Measurements from ENCODE around the gene FYCO1.
"Not testable (repeated sequence)": the region's sequence is repeated elsewhere in the genome, so short reads cannot be mapped to it uniquely, and the experiment has no call there.

The FYCO1 gene

GRCh38 chr3:46008058-46008457 lies 12.4 kb upstream of the FYCO1 start:
- peak in 1 of 2 experiments; percentile 4 for DNase-seq

- no peak for DNase-seq
Observed at GRCh38 chr3:46007280-46007679, 11.7 kb upstream of the FYCO1 start.

- peak in 1 of 2 experiments; percentile 27 for DNase-seq
Observed at GRCh38 chr3:46006238-46007032, 10.8 kb upstream of the FYCO1 start.

- DNase-seq, result peak; percentile 15 to 79
Observed at GRCh38 chr3:46003706-46004105, 8.1 kb upstream of the FYCO1 start.

GRCh38 chr3:46001178-46001577 lies 5.6 kb upstream of the FYCO1 start:
- DNase-seq, result no peak

GRCh38 chr3:45997942-45998341 lies 2.3 kb upstream of the FYCO1 start:
- DNase-seq, result no peak

- DNase-seq, result not testable (repeated sequence)
Observed at GRCh38 chr3:45997499-45997898, 1.9 kb upstream of the FYCO1 start.

- peak; percentile 97 to 98 for DNase-seq
Observed at GRCh38 chr3:45994419-45995235, 997 bp downstream of the FYCO1 start.

GRCh38 chr3:45993421-45994027 lies 2.1 kb downstream of the FYCO1 start:
- peak in 1 of 2 experiments; percentile 4 for DNase-seq

- no peak for DNase-seq
Observed at GRCh38 chr3:45992821-45993221, 2.8 kb downstream of the FYCO1 start.

GRCh38 chr3:45992133-45992729 lies 3.4 kb downstream of the FYCO1 start:
- no peak for DNase-seq

GRCh38 chr3:45991341-45991740 lies 4.3 kb downstream of the FYCO1 start:
- DNase-seq, result no peak

- DNase-seq, result no peak
Observed at GRCh38 chr3:45990181-45990580, 5.4 kb downstream of the FYCO1 start.

GRCh38 chr3:45988804-45989203 lies 6.8 kb downstream of the FYCO1 start:
- DNase-seq, result no peak

- DNase-seq, result no peak
Observed at GRCh38 chr3:45988362-45988761, 7.3 kb downstream of the FYCO1 start.

GRCh38 chr3:45987368-45988291 lies 8.0 kb downstream of the FYCO1 start:
- no peak for DNase-seq

GRCh38 chr3:45986303-45986982 lies 9.2 kb downstream of the FYCO1 start:
- DNase-seq, result no peak

GRCh38 chr3:45985532-45986302 lies 9.9 kb downstream of the FYCO1 start:
- DNase-seq, result no peak

GRCh38 chr3:45984331-45985312 lies 11.0 kb downstream of the FYCO1 start:
- no peak for DNase-seq

Measured in NCI-H524 (cell line).